Measurements from ENCODE around the gene UBE2R2.

- TF ChIP-seq CTCF (IDR thresholded peaks at IDR 0.05) (no peak), POLR2A (IDR thresholded peaks at IDR 0.05) (no peak)
Measured at GRCh38 chr9:33908749-33909148, 91.8 kb downstream of the UBE2R2 start.

Measured in Peyer's patch (tissue), 4 donors.